Transverse colon (tissue), 4 donors: ENCODE data around the gene SEPTIN12.
A peak's percentile ranks its signal among the peaks of the same experiment; 100 is the strongest.

Experiments
- EP300 ChIP-seq: sonication (generic); formaldehyde crosslinking; IDR thresholded peaks from one replicate; pipeline ENCODE4 v1.6.1; 2017; ENCODE audit warnings: antibody characterized with exemption, low read depth
- POLR2A ChIP-seq: fragments of 450-650 bp; IDR thresholded peaks from one replicate; pipeline ENCODE4 v1.6.1; 2016; ENCODE audit warnings: antibody characterized with exemption, mild to moderate bottlenecking, moderate library complexity
- POLR2AphosphoS5 ChIP-seq, 3 donors: sonication (generic); formaldehyde crosslinking; IDR thresholded peaks; one replicate each; pipeline ENCODE4 v1.6.1; 2016; ENCODE audit warnings: antibody characterized with exemption in 3 of 3
- TF ChIP-seq, protein P1 (sequence below), 5 experiments: fragments of 200-600 bp in 3 of 5; fragments of 450-650 bp in 2 of 5; sonication (generic) in 3 of 5; IDR thresholded peaks; 1 replicate in 2 of 5; 2 replicates in 3 of 5; pipeline ENCODE4 v1.5.1; 2016 to 2017; ENCODE audit warnings: antibody characterized with exemption in 5 of 5, inconsistent platforms in 3 of 5, mild to moderate bottlenecking in 2 of 5, moderate library complexity in 1 of 5

DNA sequence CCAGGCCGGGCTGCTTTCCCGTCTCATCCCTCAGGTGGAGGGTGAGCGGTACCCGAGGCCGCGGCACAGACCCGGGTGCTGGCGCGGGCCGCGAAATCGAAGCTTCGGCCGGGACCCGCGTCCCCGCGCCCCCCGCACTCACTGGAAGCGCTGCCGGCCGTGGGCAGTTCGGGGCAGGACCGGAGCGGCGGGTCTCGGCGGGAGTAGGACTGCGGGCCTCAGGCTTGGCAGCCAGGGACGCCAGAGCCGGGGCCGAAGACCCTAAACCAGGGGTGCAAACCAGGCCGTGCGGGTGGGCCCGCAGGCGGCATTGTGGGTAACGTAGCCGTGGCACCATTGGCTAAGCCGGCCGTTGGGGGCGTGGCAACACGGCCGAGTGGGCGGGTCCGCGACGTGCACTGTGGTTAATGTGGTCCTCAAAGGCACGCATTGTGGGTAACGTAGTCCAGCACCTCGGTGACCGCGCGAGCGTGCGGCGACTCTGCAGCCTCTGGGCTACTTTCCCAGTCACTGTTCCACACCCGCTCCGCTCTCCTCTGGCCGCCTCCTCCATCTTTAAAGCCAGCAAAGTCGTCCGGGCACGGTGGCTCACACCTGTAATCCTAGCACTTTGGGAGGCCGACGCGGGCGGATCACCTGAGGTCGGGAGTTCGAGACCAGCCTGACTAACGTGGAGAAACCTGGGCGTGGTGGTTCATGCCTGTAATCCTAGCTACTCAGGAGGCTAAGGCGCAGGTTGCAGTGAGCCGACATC, 21.1 kb downstream of the SEPTIN12 start, which contains the start of gene ZNF500:
- TF ChIP-seq, protein P1, sequence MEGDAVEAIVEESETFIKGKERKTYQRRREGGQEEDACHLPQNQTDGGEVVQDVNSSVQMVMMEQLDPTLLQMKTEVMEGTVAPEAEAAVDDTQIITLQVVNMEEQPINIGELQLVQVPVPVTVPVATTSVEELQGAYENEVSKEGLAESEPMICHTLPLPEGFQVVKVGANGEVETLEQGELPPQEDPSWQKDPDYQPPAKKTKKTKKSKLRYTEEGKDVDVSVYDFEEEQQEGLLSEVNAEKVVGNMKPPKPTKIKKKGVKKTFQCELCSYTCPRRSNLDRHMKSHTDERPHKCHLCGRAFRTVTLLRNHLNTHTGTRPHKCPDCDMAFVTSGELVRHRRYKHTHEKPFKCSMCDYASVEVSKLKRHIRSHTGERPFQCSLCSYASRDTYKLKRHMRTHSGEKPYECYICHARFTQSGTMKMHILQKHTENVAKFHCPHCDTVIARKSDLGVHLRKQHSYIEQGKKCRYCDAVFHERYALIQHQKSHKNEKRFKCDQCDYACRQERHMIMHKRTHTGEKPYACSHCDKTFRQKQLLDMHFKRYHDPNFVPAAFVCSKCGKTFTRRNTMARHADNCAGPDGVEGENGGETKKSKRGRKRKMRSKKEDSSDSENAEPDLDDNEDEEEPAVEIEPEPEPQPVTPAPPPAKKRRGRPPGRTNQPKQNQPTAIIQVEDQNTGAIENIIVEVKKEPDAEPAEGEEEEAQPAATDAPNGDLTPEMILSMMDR (IDR thresholded peaks at IDR 0.05), result no peak
- peak; percentile 83 to 90 (median 85) for TF ChIP-seq POLR2AphosphoS5 (IDR thresholded peaks at IDR 0.05)
- TF ChIP-seq POLR2A, result peak; percentile 69
- no peak for TF ChIP-seq EP300
